Natural killer cell (primary cell): Measurements from ENCODE around the gene PDXP. TPM values are rescaled to one million over a fixed set of nuclear protein-coding genes. Genes with fewer than 3 reads are reported as not detected.

Source experiments
- ATAC-seq, 3 donors: fragments of 150-1000 bp in 2 of 3; fragments of 200-7000 bp in 1 of 3; cut with Tn5 transposase; 1 replicate in 1 of 3; 2 replicates in 2 of 3; pipeline ENCODE4 v1.10.0; 2021; ENCODE audit warnings: mild to moderate bottlenecking in 2 of 3, moderate library complexity in 2 of 3
- DNase-seq, 2 donors: peaks; one replicate each; pipeline versions ENCODE4 v3.0.0 to v3.0.0-alpha.2; 2013 to 2021; ENCODE audit warnings: mixed read lengths in 1 of 2
- H3K27ac ChIP-seq: one replicate; pipeline ENCODE4 v1.5.1; 2013; ENCODE audit warnings: mild to moderate bottlenecking, low read length
- H3K27me3 ChIP-seq: one replicate; pipeline ENCODE4 v1.6.1; 2013; ENCODE audit warnings: low read length; ENCODE audit not compliant: control insufficient read depth, insufficient read depth
- H3K36me3 ChIP-seq: one replicate; pipeline ENCODE4 v1.6.1; 2013; ENCODE audit warnings: low read length; ENCODE audit not compliant: control insufficient read depth, insufficient read depth
- H3K4me1 ChIP-seq: one replicate; pipeline ENCODE4 v1.6.1; 2013; ENCODE audit warnings: low read length; ENCODE audit not compliant: control insufficient read depth, insufficient read depth
- H3K4me3 ChIP-seq: one replicate; pipeline ENCODE4 v1.5.1; 2013; ENCODE audit warnings: low read length
- H3K9me3 ChIP-seq: one replicate; pipeline ENCODE4 v1.6.1; 2013; ENCODE audit warnings: low read length; ENCODE audit not compliant: control insufficient read depth, insufficient read depth
- H3K27ac Mint-ChIP-seq, 2 donors: one replicate each; pipeline ENCODE4 v1.8.0; 2022; ENCODE audit warnings: mild to moderate bottlenecking in 2 of 2, mixed read lengths in 2 of 2, moderate library complexity in 1 of 2
- H3K27me3 Mint-ChIP-seq, 2 donors: one replicate each; pipeline ENCODE4 v1.8.0; 2022; ENCODE audit warnings: low read depth in 2 of 2, mixed read lengths in 2 of 2
- H3K36me3 Mint-ChIP-seq: one replicate; pipeline ENCODE4 v1.8.0; 2022; ENCODE audit warnings: mixed read lengths
- H3K4me1 Mint-ChIP-seq, 2 donors: one replicate each; pipeline ENCODE4 v1.8.0; 2022; ENCODE audit warnings: mixed read lengths in 2 of 2
- H3K4me3 Mint-ChIP-seq: one replicate; pipeline ENCODE4 v1.8.0; 2022; ENCODE audit warnings: mild to moderate bottlenecking, moderate library complexity, mixed read lengths
- H3K9me3 Mint-ChIP-seq, 2 donors: one replicate each; pipeline ENCODE4 v1.8.0; 2022; ENCODE audit warnings: mixed read lengths in 2 of 2
- WGBS: methylation state at CpG from one replicate; pipeline ENCODE4 v1.1.7; 2013; ENCODE audit warnings: missing lambda C conversion rate; ENCODE audit not compliant: insufficient coverage; 5-methylcytosine and 5-hydroxymethylcytosine counted together
- intact Hi-C: fragments of 100-400 bp; cut with micrococcal nuclease; formaldehyde crosslinking; loops from one replicate; pipeline ENCODE4 v1.14.2; 2022
- total RNA-seq, 4 donors: library from RNA; stranded (reverse); fragments of 120-200 nt in 1 of 4; gene quantifications; one replicate each; pipeline versions ENCODE4 v1.2.3 to v1.2.4, GENCODE V29; 2013 to 2022
- TF ChIP-seq, protein P1 (sequence below): fragments of 200-600 bp; IDR thresholded peaks from one replicate; pipeline ENCODE4 v1.8.0; 2022; ENCODE audit warnings: antibody characterized with exemption

PDXP gene
- total RNA-seq, 3 donors from 2014 or later (not counting 1 experiment from before 2014, with no cell fraction given), result 8.3 to 14.2 (median 13.4) TPM

DNA sequence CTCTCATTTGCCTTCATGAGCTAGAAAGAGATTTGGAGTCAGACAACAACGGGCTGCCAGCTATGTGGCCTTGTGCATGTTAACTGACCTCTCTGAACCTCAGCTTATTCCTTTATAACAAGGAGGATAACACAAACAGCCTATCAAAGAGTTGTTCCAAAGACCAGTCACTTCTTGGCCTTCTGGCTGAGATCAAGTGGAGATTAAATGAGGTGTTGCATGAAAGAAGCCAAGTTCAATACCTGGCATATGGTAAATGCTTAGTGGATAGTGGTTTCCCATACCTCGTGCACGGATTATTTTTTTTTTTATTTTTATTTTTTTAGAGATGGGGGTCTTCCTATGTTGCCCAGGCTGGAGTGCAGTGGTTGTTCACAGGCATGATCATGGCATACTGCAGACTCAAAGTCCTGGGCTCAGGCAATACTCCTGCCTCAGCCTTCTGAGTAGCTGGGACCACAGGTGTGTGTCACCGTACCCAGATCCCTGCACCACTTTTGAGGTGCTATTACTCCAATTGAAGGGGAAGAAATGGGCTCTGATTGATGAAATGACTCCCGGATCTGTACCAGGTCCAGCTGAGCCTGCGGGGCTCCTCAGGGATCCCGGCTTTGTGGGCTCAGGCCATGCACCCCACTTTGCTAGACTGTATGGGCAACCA is 21.8 kb downstream of the PDXP start:
- Mint-ChIP-seq H3K4me3 (no peak overlapping the region), H3K27me3 (no peaks in the 10 kb centered on the region)
- intact Hi-C loops, result no loop called here

DNA sequence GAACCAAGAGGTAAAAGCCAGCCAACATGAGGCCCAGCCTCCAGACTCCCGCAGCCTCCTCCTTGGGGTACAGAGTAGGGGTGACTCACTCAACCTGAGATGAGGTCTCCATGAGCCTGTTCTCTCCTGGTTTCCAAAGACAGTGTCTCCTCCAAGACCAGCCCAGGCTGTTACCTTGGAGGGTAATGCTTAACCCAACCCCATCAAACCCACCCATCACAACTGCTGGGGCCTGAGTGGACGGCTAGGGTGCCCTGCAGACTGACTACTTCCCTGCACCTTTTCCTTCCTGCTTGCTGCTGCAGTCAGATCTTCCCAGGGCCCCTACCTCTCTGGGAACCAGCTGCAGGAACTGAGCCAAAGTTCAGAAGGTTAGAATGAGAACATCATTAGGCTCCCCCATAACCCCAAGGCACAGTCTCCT is 22.5 kb downstream of the PDXP start:
- intact Hi-C loops, result loop anchor here (1.0 kb wide), 2 partner anchors 20 to 38 kb away; no protein-coding TSS in a partner anchor
- H3K9me3 Mint-ChIP-seq, result no peaks in the 10 kb centered on the region
- peaks cover 5% of the 10 kb centered on the region for H3K36me3 ChIP-seq
- H3K27me3 Mint-ChIP-seq, result no peaks in the 10 kb centered on the region
- H3K36me3 Mint-ChIP-seq, result no peaks in the 10 kb centered on the region
- no peak for DNase-seq
- no peak overlapping the region for H3K27ac ChIP-seq
- H3K27ac Mint-ChIP-seq, result peak overlapping the region; percentile 69 to 74
- TF ChIP-seq, protein P1, sequence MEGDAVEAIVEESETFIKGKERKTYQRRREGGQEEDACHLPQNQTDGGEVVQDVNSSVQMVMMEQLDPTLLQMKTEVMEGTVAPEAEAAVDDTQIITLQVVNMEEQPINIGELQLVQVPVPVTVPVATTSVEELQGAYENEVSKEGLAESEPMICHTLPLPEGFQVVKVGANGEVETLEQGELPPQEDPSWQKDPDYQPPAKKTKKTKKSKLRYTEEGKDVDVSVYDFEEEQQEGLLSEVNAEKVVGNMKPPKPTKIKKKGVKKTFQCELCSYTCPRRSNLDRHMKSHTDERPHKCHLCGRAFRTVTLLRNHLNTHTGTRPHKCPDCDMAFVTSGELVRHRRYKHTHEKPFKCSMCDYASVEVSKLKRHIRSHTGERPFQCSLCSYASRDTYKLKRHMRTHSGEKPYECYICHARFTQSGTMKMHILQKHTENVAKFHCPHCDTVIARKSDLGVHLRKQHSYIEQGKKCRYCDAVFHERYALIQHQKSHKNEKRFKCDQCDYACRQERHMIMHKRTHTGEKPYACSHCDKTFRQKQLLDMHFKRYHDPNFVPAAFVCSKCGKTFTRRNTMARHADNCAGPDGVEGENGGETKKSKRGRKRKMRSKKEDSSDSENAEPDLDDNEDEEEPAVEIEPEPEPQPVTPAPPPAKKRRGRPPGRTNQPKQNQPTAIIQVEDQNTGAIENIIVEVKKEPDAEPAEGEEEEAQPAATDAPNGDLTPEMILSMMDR, result no peak
- H3K9me3 ChIP-seq, result no peaks in the 10 kb centered on the region
- WGBS, result 83% methylated on average over 2 of the region's 2 CpGs
- ATAC-seq, result no peak
- no peak overlapping the region for H3K4me3 ChIP-seq
- peaks cover 25 to 39% of the 10 kb centered on the region in 2 donors for H3K4me1 Mint-ChIP-seq
- H3K27me3 ChIP-seq, result no peaks in the 10 kb centered on the region
- no peak overlapping the region for H3K4me3 Mint-ChIP-seq
- H3K4me1 ChIP-seq, result peaks cover 42% of the 10 kb centered on the region

More for the DNA sequence above, 21.8 kb downstream of the PDXP start:
- no peaks in the 10 kb centered on the region for H3K36me3 Mint-ChIP-seq
- 94% methylated on average over 7 of the region's 7 CpGs for WGBS
- Histone ChIP-seq H3K27me3 (no peaks in the 10 kb centered on the region), H3K4me1 (peaks cover 43% of the 10 kb centered on the region), H3K36me3 (peaks cover 5% of the 10 kb centered on the region), H3K9me3 (no peaks in the 10 kb centered on the region), H3K4me3 (no peak overlapping the region), H3K27ac (no peak overlapping the region)
- no peak for DNase-seq
- peak overlapping the region; percentile 62 to 81 for H3K27ac Mint-ChIP-seq
- ATAC-seq, result no peak
- peaks cover 31 to 42% of the 10 kb centered on the region in 2 donors for H3K4me1 Mint-ChIP-seq
- H3K9me3 Mint-ChIP-seq, result no peaks in the 10 kb centered on the region
- TF ChIP-seq, protein P1, result no peak

DNA sequence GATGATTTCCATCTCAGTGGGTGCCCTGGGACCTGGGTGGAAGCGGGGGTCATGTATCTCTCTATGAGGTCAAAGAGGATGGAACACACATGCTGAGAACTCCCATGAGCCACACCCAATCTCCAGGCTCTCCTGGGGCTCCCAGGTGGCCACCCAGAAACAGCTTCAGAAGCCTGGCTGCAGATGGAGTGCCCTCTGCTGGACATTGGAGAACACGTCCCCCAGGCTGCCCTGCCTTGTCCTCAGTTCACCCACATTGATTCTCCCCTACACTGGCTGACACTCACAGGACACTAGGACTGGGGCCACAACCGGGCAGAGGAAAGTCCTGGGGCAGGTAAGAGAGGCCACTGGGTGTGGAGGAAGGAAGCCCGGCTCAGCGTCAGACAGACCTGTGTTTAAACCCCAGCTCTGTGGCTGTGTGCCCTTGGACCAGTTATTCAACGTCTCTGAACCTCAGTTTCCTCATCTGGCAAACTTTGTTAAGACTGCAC is 23.1 kb downstream of the PDXP start:
- peaks cover 23 to 39% of the 10 kb centered on the region in 2 donors for H3K4me1 Mint-ChIP-seq
- 28% methylated on average over 6 of the region's 6 CpGs for WGBS
- DNase-seq (peak; percentile 67 to 89), ATAC-seq (peak in 1 of 3 donors; percentile 37)
- TF ChIP-seq, protein P1, result peak; percentile 90
- intact Hi-C loops, result loop anchor here (1.0 kb wide), 2 partner anchors 20 to 38 kb away; no protein-coding TSS in a partner anchor
- H3K9me3 ChIP-seq, result no peaks in the 10 kb centered on the region
- no peaks in the 10 kb centered on the region for H3K36me3 Mint-ChIP-seq
- H3K4me3 Mint-ChIP-seq, result peak overlapping the region; percentile 37
- H3K4me1 ChIP-seq, result peaks cover 39% of the 10 kb centered on the region
- no peak overlapping the region for H3K4me3 ChIP-seq
- no peaks in the 10 kb centered on the region for H3K27me3 ChIP-seq
- H3K27ac Mint-ChIP-seq, result peak overlapping the region; percentile 69 to 74
- no peaks in the 10 kb centered on the region for H3K9me3 Mint-ChIP-seq
- peaks cover 5% of the 10 kb centered on the region for H3K36me3 ChIP-seq
- H3K27me3 Mint-ChIP-seq, result no peaks in the 10 kb centered on the region
- H3K27ac ChIP-seq, result no peak overlapping the region
